ENCODE measurements around the gene CNOT10.

DNA sequence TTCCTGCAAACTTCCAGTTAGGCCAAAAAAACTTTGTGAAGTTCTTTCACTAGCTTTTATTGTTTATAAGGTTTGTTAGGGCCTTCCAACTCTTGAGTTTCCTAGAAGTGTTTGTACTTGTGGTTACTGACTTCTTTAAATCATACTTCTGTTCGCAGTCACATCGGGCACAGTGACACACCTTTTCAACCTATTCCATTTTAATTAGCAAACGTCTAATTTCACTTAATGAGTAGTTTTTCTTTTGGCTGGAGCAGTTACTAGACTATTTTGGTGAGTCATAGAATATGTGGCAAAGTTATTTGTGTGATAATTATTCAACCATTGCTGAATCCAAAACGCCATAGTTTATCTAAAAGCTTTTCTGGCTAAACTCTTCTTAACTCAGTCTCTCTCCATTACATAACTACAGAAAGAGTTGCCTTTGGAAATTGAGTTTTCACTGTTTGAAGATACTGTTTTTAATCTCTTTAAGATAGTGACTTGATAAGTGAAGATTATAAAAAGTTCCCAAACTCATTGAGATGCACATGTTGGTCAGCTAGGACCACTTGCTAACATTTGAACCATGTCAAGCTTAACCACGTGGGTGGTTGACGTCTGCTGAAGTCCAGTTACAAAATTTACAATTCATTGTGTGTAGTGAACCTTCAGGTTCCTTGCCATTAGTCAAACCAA lies 21.5 kb downstream of the CNOT10 start:
- TF ChIP-seq, protein P1, sequence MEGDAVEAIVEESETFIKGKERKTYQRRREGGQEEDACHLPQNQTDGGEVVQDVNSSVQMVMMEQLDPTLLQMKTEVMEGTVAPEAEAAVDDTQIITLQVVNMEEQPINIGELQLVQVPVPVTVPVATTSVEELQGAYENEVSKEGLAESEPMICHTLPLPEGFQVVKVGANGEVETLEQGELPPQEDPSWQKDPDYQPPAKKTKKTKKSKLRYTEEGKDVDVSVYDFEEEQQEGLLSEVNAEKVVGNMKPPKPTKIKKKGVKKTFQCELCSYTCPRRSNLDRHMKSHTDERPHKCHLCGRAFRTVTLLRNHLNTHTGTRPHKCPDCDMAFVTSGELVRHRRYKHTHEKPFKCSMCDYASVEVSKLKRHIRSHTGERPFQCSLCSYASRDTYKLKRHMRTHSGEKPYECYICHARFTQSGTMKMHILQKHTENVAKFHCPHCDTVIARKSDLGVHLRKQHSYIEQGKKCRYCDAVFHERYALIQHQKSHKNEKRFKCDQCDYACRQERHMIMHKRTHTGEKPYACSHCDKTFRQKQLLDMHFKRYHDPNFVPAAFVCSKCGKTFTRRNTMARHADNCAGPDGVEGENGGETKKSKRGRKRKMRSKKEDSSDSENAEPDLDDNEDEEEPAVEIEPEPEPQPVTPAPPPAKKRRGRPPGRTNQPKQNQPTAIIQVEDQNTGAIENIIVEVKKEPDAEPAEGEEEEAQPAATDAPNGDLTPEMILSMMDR (IDR thresholded peaks at IDR 0.05), result no peak
- no peak for TF ChIP-seq ZFX (IDR thresholded peaks at IDR 0.05; ENCODE audit: borderline replicate concordance)

Data from 22Rv1 (cell line).